ENCODE measurements around the gene GOT1.

The GOT1 gene

GRCh38 chr10:99432881-99433280 lies 2.5 kb upstream of the GOT1 start:
- DNase-seq: no peak

- no peak for DNase-seq
Measured at GRCh38 chr10:99432047-99432446, 1.6 kb upstream of the GOT1 start.

- peak in 1 of 2 experiments; percentile 23 for DNase-seq
Measured at GRCh38 chr10:99431190-99431760, 851 bp upstream of the GOT1 start.

GRCh38 chr10:99430116-99430450 lies 341 bp downstream of the GOT1 start:
- no peak for DNase-seq

- no peak for DNase-seq
Measured at GRCh38 chr10:99429517-99430095, 818 bp downstream of the GOT1 start.

GRCh38 chr10:99427566-99428190 lies 2.7 kb downstream of the GOT1 start:
- no peak for DNase-seq

- no peak for DNase-seq
Measured at GRCh38 chr10:99426689-99427088, 3.7 kb downstream of the GOT1 start.

- DNase-seq: no peak
Measured at GRCh38 chr10:99425204-99425603, 5.2 kb downstream of the GOT1 start.

GRCh38 chr10:99424656-99425055 lies 5.8 kb downstream of the GOT1 start:
- DNase-seq: no peak

- no peak for DNase-seq
Measured at GRCh38 chr10:99422529-99423096, 7.8 kb downstream of the GOT1 start.

GRCh38 chr10:99421233-99421739 lies 9.1 kb downstream of the GOT1 start:
- DNase-seq: no peak

- DNase-seq: no peak
Measured at GRCh38 chr10:99419688-99420087, 10.7 kb downstream of the GOT1 start.

GRCh38 chr10:99418910-99419624 lies 11.4 kb downstream of the GOT1 start:
- no peak for DNase-seq

- DNase-seq: no peak
Measured at GRCh38 chr10:99412099-99412498, 18.3 kb downstream of the GOT1 start.

GRCh38 chr10:99411546-99411945 lies 18.9 kb downstream of the GOT1 start:
- DNase-seq: no peak

GRCh38 chr10:99410876-99411275 lies 19.5 kb downstream of the GOT1 start:
- DNase-seq: no peak

- no peak for DNase-seq
Measured at GRCh38 chr10:99410146-99410545, 20.3 kb downstream of the GOT1 start.

GRCh38 chr10:99406149-99406548 lies 24.3 kb downstream of the GOT1 start:
- no peak for DNase-seq

GRCh38 chr10:99403674-99404073 lies 26.8 kb downstream of the GOT1 start:
- DNase-seq: no peak

GRCh38 chr10:99399664-99400063 lies 30.8 kb downstream of the GOT1 start:
- no peak for DNase-seq

- no peak for DNase-seq
Measured at GRCh38 chr10:99396471-99396870, 34.0 kb downstream of the GOT1 start.

- no peak for DNase-seq
Measured at GRCh38 chr10:99395750-99396445, 34.5 kb downstream of the GOT1 start.
